ENCODE measurements around the gene CDH10. TPM values are rescaled to one million over a fixed set of nuclear protein-coding genes. Genes with fewer than 3 reads are reported as not detected.

Gene CDH10
- 1 to 10 TPM in 1 of 4 donors, not detected in 3; 1.2 TPM for total RNA-seq

GRCh38 chr5:24644761-24645160, at the start of gene CDH10:
CDH10 (minus strand) TSS chr5:24644978; CDS start chr5:24593490, 51,488 bp downstream.
- no peaks in the 10 kb centered on the region for H3K9me3 ChIP-seq
- TF ChIP-seq EP300 (IDR thresholded peaks at IDR 0.05), result no peak
- TF ChIP-seq POLR2A (IDR thresholded peaks at IDR 0.05), result no peak
- TF ChIP-seq CTCF (IDR thresholded peaks at IDR 0.05), result no peak
- peak within 1 kb of the TSS in 2 of 4 donors; percentile 16 to 37 for H3K4me3 ChIP-seq
- peaks cover 0 to 17% (median 0%) of the 10 kb centered on the region in 4 donors for H3K4me1 ChIP-seq
- 0 to 1% methylated on average over 14 of the region's 14 CpGs for WGBS, 2 donors
- DNase-seq (ENCODE audit: low spot score in 2 of 2), result no peak
- no peaks in the 10 kb centered on the region for H3K36me3 ChIP-seq
- H3K27me3 ChIP-seq, result peaks cover 0 to 6% of the 10 kb centered on the region in 2 donors
- H3K27ac ChIP-seq, result no peak within 1 kb of the TSS

GRCh38 chr5:24693609-24694008, 48.8 kb upstream of the CDH10 start:
- DNase-seq (ENCODE audit: low spot score in 2 of 2), result no peak
- H3K4me1 ChIP-seq, result no peaks in the 10 kb centered on the region
- H3K27me3 ChIP-seq, result no peaks in the 10 kb centered on the region
- TF ChIP-seq EP300 (IDR thresholded peaks at IDR 0.05) (no peak), CTCF (IDR thresholded peaks at IDR 0.05) (no peak), POLR2A (IDR thresholded peaks at IDR 0.05) (no peak)
- no peak overlapping the region for H3K4me3 ChIP-seq
- peaks cover 0 to 5% (median 1%) of the 10 kb centered on the region in 4 donors for H3K9me3 ChIP-seq
- no peaks in the 10 kb centered on the region for H3K36me3 ChIP-seq
- no peak overlapping the region for H3K27ac ChIP-seq

- no peak overlapping the region for H3K4me3 ChIP-seq
- TF ChIP-seq POLR2A (IDR thresholded peaks at IDR 0.05) (no peak), EP300 (IDR thresholded peaks at IDR 0.05) (no peak), CTCF (IDR thresholded peaks at IDR 0.05) (no peak)
- no peaks in the 10 kb centered on the region for H3K4me1 ChIP-seq
- no peaks in the 10 kb centered on the region for H3K27me3 ChIP-seq
- no peak for DNase-seq (ENCODE audit: low spot score in 2 of 2)
- peaks cover 0 to 21% (median 0%) of the 10 kb centered on the region in 4 donors for H3K9me3 ChIP-seq
- no peaks in the 10 kb centered on the region for H3K36me3 ChIP-seq
- H3K27ac ChIP-seq, result no peak overlapping the region
- 88 to 95% methylated on average over 4 of the region's 4 CpGs for WGBS, 2 donors
These were observed 46.3 kb upstream of the CDH10 start for GRCh38 chr5:24691074-24691473.

- Histone ChIP-seq H3K36me3 (no peaks in the 10 kb centered on the region), H3K27me3 (no peaks in the 10 kb centered on the region), H3K9me3 (peaks cover 0 to under 1% (median 0%) of the 10 kb centered on the region in 4 donors), H3K27ac (no peak overlapping the region), H3K4me3 (no peak overlapping the region), H3K4me1 (no peaks in the 10 kb centered on the region)
- WGBS, 2 donors, result 73 to 75% methylated on average over 1 of the region's 1 CpG
- TF ChIP-seq POLR2A (IDR thresholded peaks at IDR 0.05) (no peak), CTCF (IDR thresholded peaks at IDR 0.05) (no peak), EP300 (IDR thresholded peaks at IDR 0.05) (no peak)
- DNase-seq (ENCODE audit: low spot score in 2 of 2), result no peak
These were observed 36.3 kb upstream of the CDH10 start for GRCh38 chr5:24681106-24681505.

- 90 to 91% methylated on average over 4 of the region's 4 CpGs for WGBS, 2 donors
- no peaks in the 10 kb centered on the region for H3K4me1 ChIP-seq
- no peak overlapping the region for H3K27ac ChIP-seq
- H3K36me3 ChIP-seq, result no peaks in the 10 kb centered on the region
- no peaks in the 10 kb centered on the region for H3K27me3 ChIP-seq
- H3K9me3 ChIP-seq, result no peaks in the 10 kb centered on the region
- no peak for DNase-seq (ENCODE audit: low spot score in 2 of 2)
- TF ChIP-seq POLR2A (IDR thresholded peaks at IDR 0.05), result no peak
- no peak for TF ChIP-seq EP300 (IDR thresholded peaks at IDR 0.05)
- TF ChIP-seq CTCF (IDR thresholded peaks at IDR 0.05), result no peak
- no peak overlapping the region for H3K4me3 ChIP-seq
These were observed 23.3 kb upstream of the CDH10 start for GRCh38 chr5:24668050-24668449.

All from tibial nerve (tissue), 4 donors.